GM19035 (cell line): ENCODE results near the gene DMRTC2.

Source experiments
- ATAC-seq: cut with Tn5 transposase; IDR thresholded peaks from one replicate; pipeline ENCODE4 v1.9.1; 2021; ENCODE audit not compliant: unreplicated experiment

The DMRTC2 gene

DNA sequence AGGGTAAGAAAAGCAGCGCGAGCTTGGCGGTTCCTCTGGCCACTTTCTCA lies at the start of gene DMRTC2:
Gene DMRTC2 (plus strand): TSS at position 42 of the 50 bp plus-strand sequence. CDS start 2,387 bp downstream, outside the sequence.
- no peak for ATAC-seq

- no peak for ATAC-seq
These were observed 48.5 kb upstream of the DMRTC2 start, which contains the start of gene CEACAM3 for GRCh38 chr19:41796362-41796761. TSS of gene CEACAM3 (plus strand) at chr19:41796587. CDS start at chr19:41796678, 91 bp downstream.

- ATAC-seq = no peak
These were observed 47.9 kb upstream of the DMRTC2 start for GRCh38 chr19:41796901-41797300.

DNA sequence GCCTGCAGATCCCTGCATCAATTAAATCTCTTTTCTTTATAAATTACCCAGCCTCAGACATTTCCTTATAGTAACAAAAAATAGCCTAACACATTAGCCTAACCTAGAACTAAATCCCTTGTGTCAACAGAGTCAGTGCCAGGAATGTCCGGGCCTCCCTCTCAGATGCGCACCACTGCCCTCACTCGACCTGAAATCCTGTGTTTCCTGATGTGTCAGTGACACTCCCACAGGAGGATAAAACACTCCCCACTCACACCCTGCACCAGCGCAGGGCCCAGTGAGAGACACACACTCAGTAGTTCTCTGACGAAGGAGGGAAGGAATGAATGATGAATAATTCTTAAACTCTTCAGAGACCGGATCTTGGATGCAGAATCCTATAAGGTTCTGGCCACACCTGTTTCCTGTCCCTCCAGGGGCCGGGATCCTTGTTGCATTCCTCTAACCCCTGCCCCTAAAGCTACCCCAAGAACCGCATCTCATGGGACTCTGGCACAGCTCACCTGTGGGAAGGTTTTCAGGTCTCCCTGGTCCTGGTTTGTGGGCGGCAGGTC lies 45.3 kb upstream of the DMRTC2 start:
- ATAC-seq = no peak

DNA sequence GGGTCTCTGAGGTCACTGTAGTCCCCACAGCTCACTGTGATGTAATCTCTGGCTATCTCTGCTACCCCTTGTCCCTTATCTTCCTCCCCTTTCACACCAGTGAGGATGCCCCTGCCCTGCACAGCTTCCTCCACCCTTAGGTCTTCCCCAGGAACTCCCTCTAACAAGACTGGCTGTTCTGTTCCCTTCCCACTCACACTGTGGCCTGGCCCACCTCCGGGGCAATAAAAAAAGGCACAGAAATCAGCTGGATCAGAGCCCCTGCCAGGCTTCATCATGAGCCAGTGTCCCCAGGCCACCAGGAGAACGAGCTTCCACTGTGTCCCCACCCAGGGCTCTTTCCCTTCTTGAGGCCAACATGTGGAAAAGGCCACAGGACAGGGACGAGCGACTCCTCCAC lies 43.8 kb upstream of the DMRTC2 start:
- no peak for ATAC-seq

DNA sequence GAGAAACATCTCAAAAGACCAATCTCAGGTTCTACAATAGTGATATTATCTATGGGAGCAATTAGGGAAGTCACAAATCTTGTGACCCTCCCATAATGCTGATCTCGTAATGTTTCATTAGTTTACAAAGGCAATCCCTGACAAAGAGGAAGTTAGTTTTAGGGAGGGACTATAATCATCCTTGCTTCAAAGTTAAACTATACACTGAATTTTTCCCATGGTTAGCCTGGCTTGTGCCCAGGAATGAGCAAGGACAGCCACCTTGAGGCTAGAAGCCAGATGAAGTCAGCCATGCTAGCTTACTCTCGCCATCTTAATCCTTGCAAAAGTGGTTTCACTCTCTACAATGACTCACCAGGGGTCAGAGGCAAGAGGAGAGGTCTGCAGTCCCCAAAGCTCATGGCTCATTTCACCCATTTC lies 43.0 kb upstream of the DMRTC2 start:
- no peak for ATAC-seq

DNA sequence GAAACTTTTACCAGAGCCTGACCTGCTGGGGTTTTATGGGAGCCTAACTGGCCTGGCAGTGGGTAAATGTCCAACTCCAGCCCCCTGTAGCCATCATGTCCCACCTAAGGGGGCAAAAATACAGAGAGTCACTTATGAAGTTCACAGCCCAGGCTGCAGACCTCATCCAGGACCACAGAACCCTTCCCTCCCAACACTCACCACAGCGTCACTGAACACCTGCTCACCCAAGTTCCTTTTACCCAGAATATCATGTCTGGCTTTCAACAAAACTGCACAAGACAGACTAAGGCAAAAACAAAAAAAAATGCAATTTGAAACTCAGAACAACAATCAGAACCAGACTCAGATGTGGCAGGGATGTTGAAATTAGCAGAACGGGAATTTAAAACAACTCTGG lies 42.1 kb upstream of the DMRTC2 start:
- ATAC-seq = no peak

DNA sequence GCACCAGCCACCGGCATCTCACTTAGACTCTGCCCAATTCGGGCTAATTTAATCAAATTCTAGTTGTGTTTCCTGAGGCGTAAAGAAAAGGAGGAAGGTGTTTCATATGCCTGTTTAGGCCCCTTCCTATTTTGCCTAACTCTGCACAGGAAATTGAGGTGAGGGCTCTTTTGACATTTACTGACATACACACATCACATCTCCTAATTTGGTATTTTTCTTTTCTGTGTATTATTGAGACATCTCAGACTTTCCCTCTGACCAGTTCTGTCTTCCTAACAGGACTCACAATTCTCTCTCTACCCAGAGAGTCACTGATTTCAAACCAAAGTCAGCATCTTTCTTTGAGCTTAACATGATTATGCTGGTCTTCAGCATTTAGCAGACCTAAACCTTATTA lies 40.5 kb upstream of the DMRTC2 start:
- ATAC-seq = no peak

DNA sequence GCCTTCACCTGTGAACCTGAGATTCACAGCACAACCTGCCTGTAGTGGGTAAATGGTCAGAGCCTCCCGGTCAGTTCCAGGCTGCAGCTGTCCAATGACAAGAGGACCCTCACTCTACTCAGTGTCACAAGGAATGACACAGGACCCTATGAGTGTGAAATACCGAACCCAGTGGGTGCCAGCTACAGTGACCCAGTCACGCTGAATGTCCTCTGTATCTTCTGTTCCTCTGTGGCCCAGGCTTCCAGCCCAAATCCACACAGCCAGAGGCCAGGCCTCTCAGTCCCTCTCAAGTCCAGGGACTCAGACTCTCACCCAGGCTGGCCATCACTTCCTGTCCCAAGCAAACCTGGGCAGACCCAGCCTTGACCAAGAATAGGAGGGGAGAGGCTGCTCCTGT lies 37.7 kb upstream of the DMRTC2 start:
- no peak for ATAC-seq

GRCh38 chr19:41808663-41809566 lies 35.9 kb upstream of the DMRTC2 start:
- ATAC-seq = no peak

GRCh38 chr19:41810301-41810700 lies 34.5 kb upstream of the DMRTC2 start:
- no peak for ATAC-seq

- no peak for ATAC-seq
These were observed 33.8 kb upstream of the DMRTC2 start for GRCh38 chr19:41811036-41811435.

DNA sequence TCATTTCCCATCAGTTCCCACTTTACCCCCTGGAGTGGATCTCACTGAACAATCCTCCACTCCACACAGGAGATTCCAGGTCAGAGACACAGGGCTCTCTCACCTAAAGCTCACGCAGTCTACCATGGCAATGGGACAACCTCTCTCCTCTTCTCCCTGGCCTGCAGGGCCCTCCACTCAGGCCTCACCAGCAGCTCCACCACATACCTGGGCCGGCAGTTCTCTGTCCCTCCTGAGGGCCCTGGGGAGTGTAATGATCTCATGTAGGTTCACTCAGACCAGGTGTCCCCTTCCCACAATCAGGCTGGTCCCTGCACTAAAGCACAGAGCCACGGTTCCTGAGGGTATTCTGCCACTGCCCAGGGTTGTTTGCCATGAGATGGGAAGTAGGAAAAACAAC lies 32.9 kb upstream of the DMRTC2 start:
- no peak for ATAC-seq

- no peak for ATAC-seq
These were observed 30.9 kb upstream of the DMRTC2 start for GRCh38 chr19:41813911-41814310.

DNA sequence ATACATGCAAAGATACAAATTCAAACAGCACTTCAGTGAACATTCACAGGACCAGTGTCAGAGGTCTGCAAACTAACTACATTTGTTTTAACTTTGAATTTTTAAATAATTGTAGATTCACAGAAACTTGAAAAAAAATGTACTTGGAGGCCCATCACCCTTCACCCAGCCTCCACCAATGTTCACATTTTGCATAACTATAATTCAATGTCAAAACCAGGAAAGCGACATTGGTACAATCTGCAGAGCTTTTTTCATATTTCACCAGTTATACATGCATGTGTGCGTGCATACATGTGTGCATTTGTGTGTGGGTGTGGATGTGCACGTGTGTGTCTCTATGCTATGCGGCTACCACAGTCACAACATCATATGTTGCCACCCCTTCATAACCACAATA lies 29.5 kb upstream of the DMRTC2 start:
- ATAC-seq = no peak

DNA sequence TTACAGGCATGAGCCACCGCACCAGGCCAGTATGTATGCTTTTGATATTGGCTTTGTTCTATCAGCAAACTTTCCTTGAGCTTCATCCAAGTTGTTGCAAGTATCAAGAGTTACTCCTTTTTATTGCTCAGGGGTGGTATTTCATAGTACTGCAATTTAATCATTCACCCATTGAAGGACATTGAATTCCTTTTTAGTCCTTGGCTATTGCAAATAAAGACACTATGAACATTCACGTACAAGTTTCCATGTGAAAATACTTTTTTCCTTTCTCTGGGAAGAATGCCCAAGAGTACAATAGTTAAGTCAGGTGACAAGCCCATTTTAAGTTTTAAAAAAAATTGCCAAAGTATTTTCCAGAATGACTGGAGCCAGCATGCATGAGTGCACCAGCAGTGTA lies 28.1 kb upstream of the DMRTC2 start:
- ATAC-seq = no peak

DNA sequence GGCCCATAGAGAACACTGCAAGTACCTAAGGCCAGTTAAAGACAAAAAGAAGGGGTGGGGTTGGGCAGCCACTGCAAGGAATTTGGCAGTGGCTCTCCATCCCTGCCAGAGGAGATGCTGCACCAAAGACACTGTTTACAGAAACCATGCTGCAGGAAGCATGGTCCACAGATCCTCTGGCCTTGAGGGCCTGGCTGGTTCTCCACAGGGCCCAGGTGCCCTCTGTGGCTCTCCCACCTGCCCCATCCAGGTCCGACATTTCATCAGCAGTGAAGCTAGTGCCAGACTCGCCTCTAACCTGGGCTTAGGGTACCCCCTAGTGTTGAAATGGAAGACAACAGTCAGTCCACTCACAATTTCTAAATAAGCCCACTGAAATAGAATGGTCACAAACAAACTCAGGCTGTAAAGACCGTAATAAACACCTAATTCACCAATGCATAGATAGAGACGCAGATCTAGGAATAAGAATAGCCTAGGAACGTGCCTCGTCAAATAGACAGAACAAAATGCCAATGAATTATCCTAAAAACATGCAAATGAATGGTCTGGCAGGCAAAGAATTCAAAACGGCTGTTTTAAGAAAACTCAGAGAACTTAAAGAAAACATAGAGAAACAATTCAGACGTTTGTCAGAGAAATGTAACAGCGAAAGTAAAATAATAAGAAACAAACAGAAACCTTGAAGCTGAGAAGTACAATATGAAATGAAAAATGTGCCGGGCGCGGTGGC lies 23.7 kb upstream of the DMRTC2 start:
- ATAC-seq = no peak

DNA sequence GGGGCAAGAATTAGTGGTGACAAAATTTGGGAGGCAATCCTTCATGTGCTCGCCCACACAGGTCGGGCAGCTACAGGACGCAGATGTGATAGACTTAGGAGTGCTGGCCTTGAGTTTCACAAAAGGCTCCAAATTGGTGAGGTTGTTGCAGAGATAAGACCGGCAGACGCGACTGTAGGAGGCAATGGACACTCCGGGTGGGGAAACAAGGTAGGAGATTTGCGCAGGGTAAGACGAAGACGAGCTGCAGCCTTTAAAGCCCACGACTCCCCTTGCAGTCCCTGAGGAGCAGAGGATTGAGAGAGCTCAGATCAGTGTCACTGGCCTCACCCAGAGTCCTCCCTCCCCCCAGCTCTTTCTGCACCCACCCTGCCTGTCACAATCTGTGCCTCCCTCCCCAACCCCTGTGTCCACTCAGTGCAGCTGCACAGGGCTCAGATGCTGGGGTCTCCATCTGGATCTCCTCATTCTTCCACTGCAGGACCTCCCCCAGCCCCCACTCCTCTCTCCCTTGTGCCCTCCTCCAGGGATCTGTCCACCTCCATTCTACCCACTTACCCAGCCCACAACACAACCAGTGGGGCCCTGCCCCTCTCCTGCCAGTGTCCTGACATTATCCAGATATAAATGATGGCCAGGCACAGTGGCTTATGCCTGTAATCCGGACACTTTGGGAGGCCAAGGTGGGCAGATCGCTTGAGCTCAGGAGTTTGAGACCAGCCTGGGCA lies 6.7 kb upstream of the DMRTC2 start:
- ATAC-seq = no peak

DNA sequence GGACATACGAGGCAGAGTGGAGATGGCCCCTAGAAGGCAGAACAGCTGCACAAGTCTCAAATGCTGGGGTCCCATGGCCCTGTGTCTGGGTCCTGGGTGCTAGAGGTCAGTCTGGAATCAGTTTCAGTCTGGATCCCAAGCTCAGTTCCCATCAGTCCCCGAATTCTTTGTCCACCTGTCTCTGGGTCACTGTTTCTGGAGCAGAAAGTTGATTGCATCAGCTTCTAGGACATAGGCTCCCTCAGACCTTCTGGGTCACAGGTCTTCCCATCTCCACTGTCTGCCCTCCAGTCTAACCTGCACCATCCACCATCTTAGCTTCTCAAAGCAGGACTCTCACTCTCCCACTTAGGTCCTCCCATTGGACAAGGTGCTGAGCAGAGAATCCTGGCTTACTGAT lies 5.6 kb upstream of the DMRTC2 start:
- ATAC-seq = no peak

DNA sequence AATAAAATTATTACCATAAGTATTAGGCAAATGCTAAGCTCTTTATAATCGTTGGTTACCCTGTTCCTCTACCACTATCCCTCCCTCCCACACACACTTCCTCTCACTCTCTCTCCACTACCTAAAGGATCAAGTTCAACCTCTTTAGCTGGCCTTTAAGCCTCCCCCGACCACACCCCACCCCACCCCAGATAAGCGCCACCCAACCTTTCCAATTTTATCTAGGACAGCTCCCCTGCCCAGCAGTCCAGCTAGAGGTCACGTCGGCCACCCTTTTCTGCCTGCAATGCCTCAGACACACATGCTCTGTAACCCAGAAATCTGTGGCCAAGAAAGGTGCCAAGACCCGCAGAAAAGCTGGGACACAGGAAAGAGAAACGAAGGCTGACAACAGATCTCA lies 1.5 kb upstream of the DMRTC2 start:
- ATAC-seq = no peak

DNA sequence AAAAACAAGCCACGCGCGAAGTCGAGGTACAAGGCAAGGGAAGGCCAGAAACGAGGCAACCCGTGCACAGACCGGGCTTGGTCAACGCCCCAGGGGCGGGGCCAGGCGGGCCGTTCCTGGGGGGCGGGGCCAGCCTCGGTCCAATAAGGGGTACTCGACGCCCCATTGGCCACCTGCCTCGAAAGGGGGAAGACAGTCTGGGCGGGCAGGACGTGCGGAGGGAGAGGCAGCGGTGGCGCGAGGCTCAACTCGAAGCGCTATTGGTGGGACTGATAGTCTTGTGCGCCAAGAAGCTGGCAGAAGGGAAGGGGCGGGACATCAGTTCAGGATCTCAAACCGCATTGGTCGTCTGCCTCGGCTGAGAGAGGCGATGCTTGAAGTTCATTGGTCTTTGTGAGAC lies 241 bp upstream of the DMRTC2 start, which contains the start of gene LYPD4:
Gene LYPD4 (minus strand): TSS at position 83 of the 400 bp plus-strand sequence. CDS start 5,398 bp downstream, outside the sequence.
- ATAC-seq = no peak
